ENCODE results near the gene OPALIN.

- TF ChIP-seq EZH2 (IDR thresholded peaks at IDR 0.05) (no peak), POLR2AphosphoS5 (IDR thresholded peaks at IDR 0.05; ENCODE audit: borderline replicate concordance, low read depth, low read length) (no peak)
These were observed 15.2 kb upstream of the OPALIN start for GRCh38 chr10:96374004-96374403.

Data from SK-N-MC (cell line).